ENCODE results near the gene RAP1B.

RAP1B gene

DNA sequence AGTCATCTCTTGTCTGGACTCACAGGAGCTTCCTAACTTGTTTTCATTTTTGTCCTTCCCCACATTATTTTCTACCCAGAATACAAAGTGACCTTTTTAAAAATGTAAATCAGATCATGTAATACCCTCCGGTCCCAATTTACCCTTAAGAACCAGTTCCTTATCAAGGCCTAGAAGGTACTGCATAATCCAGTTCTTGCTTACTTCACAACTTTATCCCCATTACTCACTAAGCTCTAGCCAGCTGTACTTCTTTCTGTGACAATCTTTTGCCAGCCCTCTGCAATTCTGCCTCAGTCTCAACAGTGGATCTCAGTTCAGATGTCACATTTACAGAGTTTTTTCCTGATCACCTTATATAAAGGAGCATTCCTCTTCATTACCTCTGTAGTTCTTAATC, 11.6 kb downstream of the RAP1B start:
- H3K9ac ChIP-seq (ENCODE audit: low read depth, low read length): no peak overlapping the region
- H3K4me1 ChIP-seq (ENCODE audit: control insufficient read depth, insufficient read depth, low read length): peaks cover 26% of the 10 kb centered on the region
- no peak overlapping the region for H3K4me3 ChIP-seq (ENCODE audit: low read depth, low read length)
- H3K27ac ChIP-seq (ENCODE audit: low read depth, low read length): no peak overlapping the region
- no peaks in the 10 kb centered on the region for H3K27me3 ChIP-seq (ENCODE audit: control insufficient read depth, insufficient read depth, low read length)
- peaks cover 11% of the 10 kb centered on the region; the same call in 1 of the 2 replicates for H3K36me3 ChIP-seq (ENCODE audit: control insufficient read depth, insufficient read depth, low read length)
- no peaks in the 10 kb centered on the region for H3K9me3 ChIP-seq (ENCODE audit: control insufficient read depth, insufficient read depth, low read length)

- H3K27ac ChIP-seq (ENCODE audit: low read depth, low read length): no peak overlapping the region
- peaks cover 26% of the 10 kb centered on the region for H3K4me1 ChIP-seq (ENCODE audit: control insufficient read depth, insufficient read depth, low read length)
- H3K4me3 ChIP-seq (ENCODE audit: low read depth, low read length): no peak overlapping the region
- no peak overlapping the region for H3K9ac ChIP-seq (ENCODE audit: low read depth, low read length)
- no peaks in the 10 kb centered on the region for H3K27me3 ChIP-seq (ENCODE audit: control insufficient read depth, insufficient read depth, low read length)
- H3K36me3 ChIP-seq (ENCODE audit: control insufficient read depth, insufficient read depth, low read length): peaks cover 13% of the 10 kb centered on the region; the same call in 1 of the 2 replicates
- no peaks in the 10 kb centered on the region; the same call in 1 of the 2 replicates for H3K9me3 ChIP-seq (ENCODE audit: control insufficient read depth, insufficient read depth, low read length)
Observed at GRCh38 chr12:68623059-68623458, 12.4 kb downstream of the RAP1B start.

- Histone ChIP-seq H3K9me3 (ENCODE audit: control insufficient read depth, insufficient read depth, low read length) (no peaks in the 10 kb centered on the region; the same call in 1 of the 2 replicates), H3K27ac (ENCODE audit: low read depth, low read length) (no peak overlapping the region), H3K36me3 (ENCODE audit: control insufficient read depth, insufficient read depth, low read length) (peaks cover 13% of the 10 kb centered on the region; the same call in 1 of the 2 replicates)
Observed at GRCh38 chr12:68623984-68624383, 13.3 kb downstream of the RAP1B start.

GRCh38 chr12:68624933-68625332, 14.2 kb downstream of the RAP1B start:
- no peak overlapping the region for H3K27ac ChIP-seq (ENCODE audit: low read depth, low read length)
- H3K9me3 ChIP-seq (ENCODE audit: control insufficient read depth, insufficient read depth, low read length): no peaks in the 10 kb centered on the region; the same call in 1 of the 2 replicates
- peaks cover 13% of the 10 kb centered on the region; the same call in 1 of the 2 replicates for H3K36me3 ChIP-seq (ENCODE audit: control insufficient read depth, insufficient read depth, low read length)
- no peak overlapping the region for H3K9ac ChIP-seq (ENCODE audit: low read depth, low read length)
- H3K4me3 ChIP-seq (ENCODE audit: low read depth, low read length): no peak overlapping the region
- peaks cover 26% of the 10 kb centered on the region for H3K4me1 ChIP-seq (ENCODE audit: control insufficient read depth, insufficient read depth, low read length)
- no peaks in the 10 kb centered on the region for H3K27me3 ChIP-seq (ENCODE audit: control insufficient read depth, insufficient read depth, low read length)

More at GRCh38 chr12:68623984-68624383, 13.3 kb downstream of the RAP1B start:
- Histone ChIP-seq H3K27me3 (ENCODE audit: control insufficient read depth, insufficient read depth, low read length) (no peaks in the 10 kb centered on the region), H3K4me3 (ENCODE audit: low read depth, low read length) (no peak overlapping the region), H3K4me1 (ENCODE audit: control insufficient read depth, insufficient read depth, low read length) (peaks cover 26% of the 10 kb centered on the region), H3K9ac (ENCODE audit: low read depth, low read length) (no peak overlapping the region)

- Histone ChIP-seq H3K27me3 (ENCODE audit: control insufficient read depth, insufficient read depth, low read length) (no peaks in the 10 kb centered on the region), H3K27ac (ENCODE audit: low read depth, low read length) (no peak overlapping the region), H3K4me1 (ENCODE audit: control insufficient read depth, insufficient read depth, low read length) (peaks cover 4% of the 10 kb centered on the region; the same call in 1 of the 2 replicates), H3K36me3 (ENCODE audit: control insufficient read depth, insufficient read depth, low read length) (peaks cover 13% of the 10 kb centered on the region; the same call in 1 of the 2 replicates), H3K4me3 (ENCODE audit: low read depth, low read length) (no peak overlapping the region), H3K9me3 (ENCODE audit: control insufficient read depth, insufficient read depth, low read length) (no peaks in the 10 kb centered on the region; the same call in 1 of the 2 replicates), H3K9ac (ENCODE audit: low read depth, low read length) (no peak overlapping the region)
Observed at GRCh38 chr12:68627673-68628319, 17.1 kb downstream of the RAP1B start.

DNA sequence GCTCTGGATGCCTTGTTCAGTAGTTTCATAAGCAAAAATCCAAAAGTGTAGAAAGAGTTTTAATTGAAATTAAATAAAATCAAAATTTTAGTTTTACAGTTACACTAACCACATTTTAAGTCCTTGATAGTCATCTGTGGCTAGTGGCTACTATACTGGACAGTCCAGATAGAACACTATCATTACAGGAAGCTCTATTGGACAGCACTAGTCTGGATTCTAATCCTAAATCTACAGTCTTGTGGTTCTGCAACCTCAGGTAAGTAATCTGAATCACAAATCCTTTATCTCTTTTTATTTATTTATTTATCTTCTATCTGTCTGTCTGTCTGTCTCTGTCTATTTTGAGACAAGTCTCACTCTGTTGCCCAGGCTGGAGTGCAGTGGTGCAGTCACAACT, 18.0 kb downstream of the RAP1B start:
- Histone ChIP-seq H3K4me3 (ENCODE audit: low read depth, low read length) (no peak overlapping the region), H3K4me1 (ENCODE audit: control insufficient read depth, insufficient read depth, low read length) (no peaks in the 10 kb centered on the region), H3K9me3 (ENCODE audit: control insufficient read depth, insufficient read depth, low read length) (no peaks in the 10 kb centered on the region; the same call in 1 of the 2 replicates), H3K27ac (ENCODE audit: low read depth, low read length) (no peak overlapping the region), H3K9ac (ENCODE audit: low read depth, low read length) (no peak overlapping the region), H3K27me3 (ENCODE audit: control insufficient read depth, insufficient read depth, low read length) (no peaks in the 10 kb centered on the region), H3K36me3 (ENCODE audit: control insufficient read depth, insufficient read depth, low read length) (peaks cover 13% of the 10 kb centered on the region; the same call in 1 of the 2 replicates)

- H3K9me3 ChIP-seq (ENCODE audit: control insufficient read depth, insufficient read depth, low read length): no peaks in the 10 kb centered on the region; the same call in 1 of the 2 replicates
- 0 out of 2 replicates have a peak, but pooled peaks cover 10% of the 10 kb centered on the region for H3K36me3 ChIP-seq (ENCODE audit: control insufficient read depth, insufficient read depth, low read length)
- H3K27ac ChIP-seq (ENCODE audit: low read depth, low read length): peak overlapping the region; percentile 7
- no peak overlapping the region for H3K9ac ChIP-seq (ENCODE audit: low read depth, low read length)
- H3K27me3 ChIP-seq (ENCODE audit: control insufficient read depth, insufficient read depth, low read length): no peaks in the 10 kb centered on the region
- H3K4me3 ChIP-seq (ENCODE audit: low read depth, low read length): no peak overlapping the region
- H3K4me1 ChIP-seq (ENCODE audit: control insufficient read depth, insufficient read depth, low read length): no peaks in the 10 kb centered on the region
Observed at GRCh38 chr12:68630050-68630449, 19.4 kb downstream of the RAP1B start.

- Histone ChIP-seq H3K9me3 (ENCODE audit: control insufficient read depth, insufficient read depth, low read length) (no peaks in the 10 kb centered on the region; the same call in 1 of the 2 replicates), H3K36me3 (ENCODE audit: control insufficient read depth, insufficient read depth, low read length) (0 out of 2 replicates have a peak, but pooled peaks cover 7% of the 10 kb centered on the region), H3K4me3 (ENCODE audit: low read depth, low read length) (no peak overlapping the region), H3K4me1 (ENCODE audit: control insufficient read depth, insufficient read depth, low read length) (no peaks in the 10 kb centered on the region), H3K9ac (ENCODE audit: low read depth, low read length) (no peak overlapping the region), H3K27me3 (ENCODE audit: control insufficient read depth, insufficient read depth, low read length) (no peaks in the 10 kb centered on the region), H3K27ac (ENCODE audit: low read depth, low read length) (no peak overlapping the region)
Observed at GRCh38 chr12:68630598-68630997, 19.9 kb downstream of the RAP1B start.

- no peak overlapping the region for H3K4me3 ChIP-seq (ENCODE audit: low read depth, low read length)
- no peaks in the 10 kb centered on the region for H3K4me1 ChIP-seq (ENCODE audit: control insufficient read depth, insufficient read depth, low read length)
- no peak overlapping the region for H3K27ac ChIP-seq (ENCODE audit: low read depth, low read length)
- no peaks in the 10 kb centered on the region; the same call in 1 of the 2 replicates for H3K9me3 ChIP-seq (ENCODE audit: control insufficient read depth, insufficient read depth, low read length)
- H3K9ac ChIP-seq (ENCODE audit: low read depth, low read length): no peak overlapping the region
- no peaks in the 10 kb centered on the region for H3K27me3 ChIP-seq (ENCODE audit: control insufficient read depth, insufficient read depth, low read length)
- 0 out of 2 replicates have a peak, but pooled peaks cover 7% of the 10 kb centered on the region for H3K36me3 ChIP-seq (ENCODE audit: control insufficient read depth, insufficient read depth, low read length)
Observed at GRCh38 chr12:68631227-68631626, 20.5 kb downstream of the RAP1B start.

GRCh38 chr12:68632486-68632885, 21.8 kb downstream of the RAP1B start:
- H3K9ac ChIP-seq (ENCODE audit: low read depth, low read length): no peak overlapping the region
- no peak overlapping the region for H3K4me3 ChIP-seq (ENCODE audit: low read depth, low read length)
- H3K4me1 ChIP-seq (ENCODE audit: control insufficient read depth, insufficient read depth, low read length): no peaks in the 10 kb centered on the region
- H3K27ac ChIP-seq (ENCODE audit: low read depth, low read length): no peak overlapping the region
- no peaks in the 10 kb centered on the region for H3K36me3 ChIP-seq (ENCODE audit: control insufficient read depth, insufficient read depth, low read length)
- no peaks in the 10 kb centered on the region for H3K27me3 ChIP-seq (ENCODE audit: control insufficient read depth, insufficient read depth, low read length)
- H3K9me3 ChIP-seq (ENCODE audit: control insufficient read depth, insufficient read depth, low read length): no peaks in the 10 kb centered on the region; the same call in 1 of the 2 replicates
